Neural cell (in vitro differentiated cells): Measurements from ENCODE around the gene RBM38. TPM values are rescaled to one million over a fixed set of nuclear protein-coding genes. Genes with fewer than 3 reads are reported as not detected.
"Not testable (repeated sequence)": the region's sequence is repeated elsewhere in the genome, so short reads cannot be mapped to it uniquely, and the experiment has no call there.

Source experiments
- H2AFZ ChIP-seq: fragments of 200-600, 300-800 bp; sonication (generic), shearing (Covaris generic); 2 replicates; pipeline ENCODE4 v1.6.0; 2014; ENCODE audit warnings: low read depth, mild to moderate bottlenecking, antibody characterized with exemption, low read length, moderate library complexity
- H3F3A ChIP-seq: fragments of 200-600 bp; shearing (Covaris generic); 2 replicates; pipeline ENCODE4 v1.6.1; 2016; ENCODE audit warnings: mild to moderate bottlenecking, moderate library complexity, mixed read lengths, antibody characterized with exemption, low read length; ENCODE audit not compliant: insufficient read depth, poor library complexity, severe bottlenecking
- H3K27ac ChIP-seq: fragments of 200-600, 300-800 bp; sonication (generic), shearing (Covaris generic); 2 replicates; pipeline ENCODE4 v1.5.1; 2014; ENCODE audit warnings: mild to moderate bottlenecking, low read length, moderate library complexity
- H3K27me3 ChIP-seq: fragments of 300-800, 200-600 bp; sonication (generic), shearing (Covaris generic); 2 replicates; pipeline ENCODE4 v1.6.0; 2014; ENCODE audit warnings: mild to moderate bottlenecking, low read depth, low read length, moderate library complexity; ENCODE audit not compliant: insufficient read depth
- H3K36me3 ChIP-seq: fragments of 300-800, 200-600 bp; sonication (generic), shearing (Covaris generic); 2 replicates; pipeline ENCODE4 v1.5.1; 2014; ENCODE audit warnings: mild to moderate bottlenecking, antibody characterized with exemption, low read length, moderate library complexity; ENCODE audit not compliant: insufficient read depth
- H3K4me2 ChIP-seq: fragments of 300-800, 200-600 bp; sonication (generic), shearing (Covaris generic); 2 replicates; pipeline ENCODE4 v1.6.0; 2014; ENCODE audit warnings: mild to moderate bottlenecking, low read length
- H3K4me3 ChIP-seq: fragments of 300-800, 200-600 bp; sonication (generic), shearing (Covaris generic); 2 replicates; pipeline ENCODE4 v1.5.1; 2014; ENCODE audit warnings: mild to moderate bottlenecking, low read length, moderate library complexity
- H3K79me2 ChIP-seq: fragments of 200-600 bp; shearing (Covaris generic); replicated peaks from 2 replicates; pipeline ENCODE4 v1.6.0; 2014; ENCODE audit warnings: mild to moderate bottlenecking, low read length, moderate library complexity; ENCODE audit not compliant: insufficient read depth
- H3K9ac ChIP-seq: fragments of 300-800, 200-600 bp; sonication (generic), shearing (Covaris generic); 2 replicates; pipeline ENCODE4 v1.6.1; 2016; ENCODE audit warnings: mild to moderate bottlenecking, low read length, mixed read lengths
- H3K9me2 ChIP-seq: fragments of 200-600 bp; shearing (Covaris generic); 2 replicates; pipeline ENCODE4 v1.6.1; 2016; ENCODE audit warnings: mild to moderate bottlenecking, low read length, mixed read lengths; ENCODE audit not compliant: insufficient read depth
- H3K9me3 ChIP-seq: fragments of 200-600, 300-800 bp; sonication (generic), shearing (Covaris generic); 2 replicates; pipeline ENCODE4 v1.6.1; 2016; ENCODE audit warnings: mild to moderate bottlenecking, mixed run types, low read length, moderate library complexity, mixed read lengths
- H4K20me1 ChIP-seq: fragments of 200-600 bp; shearing (Covaris generic); 2 replicates; pipeline ENCODE4 v1.6.1; 2016; ENCODE audit warnings: mild to moderate bottlenecking, mixed run types; ENCODE audit not compliant: insufficient read depth
- EP300 ChIP-seq: fragments of 450-650 bp; conservative IDR thresholded peaks from 2 replicates; pipeline ENCODE4 v1.6.1; 2014; ENCODE audit warnings: antibody characterized with exemption, mild to moderate bottlenecking, moderate library complexity; ENCODE audit not compliant: poor library complexity, severe bottlenecking
- EZH2 ChIP-seq: fragments of 200-600, 300-800 bp; shearing (Covaris generic), sonication (generic); IDR thresholded peaks from 2 replicates; pipeline ENCODE4 v1.6.1; 2014; ENCODE audit warnings: antibody characterized with exemption, low read length, borderline replicate concordance, mild to moderate bottlenecking; ENCODE audit not compliant: insufficient read depth, poor library complexity, severe bottlenecking
- MXI1 ChIP-seq: fragments of 450-650 bp; conservative IDR thresholded peaks from 2 replicates; pipeline ENCODE4 v1.6.1; 2014; ENCODE audit warnings: antibody characterized with exemption, mild to moderate bottlenecking; ENCODE audit not compliant: poor library complexity, severe bottlenecking
- POLR2AphosphoS5 ChIP-seq: IDR thresholded peaks from 2 replicates; pipeline ENCODE4 v1.6.1; 2012
- RAD21 ChIP-seq: fragments of 450-650 bp; conservative IDR thresholded peaks from 2 replicates; pipeline ENCODE4 v1.6.1; 2014; ENCODE audit warnings: antibody characterized with exemption, mild to moderate bottlenecking, moderate library complexity
- SMC3 ChIP-seq: fragments of 450-650 bp; conservative IDR thresholded peaks from 2 replicates; pipeline ENCODE4 v1.6.1; 2014; ENCODE audit warnings: antibody characterized with exemption, mild to moderate bottlenecking, moderate library complexity; ENCODE audit not compliant: poor library complexity
- TAF1 ChIP-seq: IDR thresholded peaks from 2 replicates; pipeline ENCODE4 v1.6.1; 2012; ENCODE audit warnings: low read depth
- polyA plus RNA-seq: library from polyadenylated mRNA; depleted of rRNA; stranded (reverse); fragments of >200 nt; gene quantifications from 2 replicates; pipeline ENCODE4 v1.2.3, GENCODE V29; 2014
- TF ChIP-seq, protein P1 (sequence below): IDR thresholded peaks from 2 replicates; pipeline ENCODE4 v1.6.1; 2012; ENCODE audit warnings: borderline replicate concordance
- TF ChIP-seq, protein P2 (sequence below): fragments of 450-650 bp; IDR thresholded peaks from 2 replicates; pipeline ENCODE4 v1.5.1; 2014; ENCODE audit warnings: antibody characterized with exemption, mild to moderate bottlenecking, moderate library complexity; ENCODE audit not compliant: poor library complexity, severe bottlenecking

Gene RBM38
- polyA plus RNA-seq, 1 donor from 2014 or later: 19.0 TPM

DNA sequence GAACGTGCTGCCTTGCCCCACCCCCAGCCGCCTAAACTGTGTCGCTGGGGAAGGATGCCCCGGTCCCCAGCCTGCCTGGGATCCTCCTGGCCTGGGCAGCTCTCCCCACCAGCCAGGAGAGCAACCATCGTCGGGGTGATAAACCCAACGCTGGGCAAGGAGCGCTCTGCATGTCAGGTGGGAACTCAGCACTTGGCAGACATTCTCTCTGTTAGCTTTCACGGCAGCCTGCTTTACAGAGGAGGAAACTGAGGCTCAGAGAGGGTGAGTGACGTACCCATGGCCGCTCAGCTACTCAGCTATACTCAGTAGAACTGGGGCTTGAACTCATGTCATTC is 37.9 kb downstream of the RBM38 start:
- Histone ChIP-seq H3K79me2 (no peaks in the 10 kb centered on the region), H3K9me3 (no peaks in the 10 kb centered on the region), H3K4me2 (no peak overlapping the region), H2AFZ (no peak overlapping the region), H3K9ac (no peak overlapping the region), H3K27me3 (no peaks in the 10 kb centered on the region), H3K9me2 (no peaks in the 10 kb centered on the region), H3F3A (no peaks in the 10 kb centered on the region), H3K36me3 (no peaks in the 10 kb centered on the region), H3K4me3 (no peak overlapping the region), H3K27ac (no peak overlapping the region), H4K20me1 (no peaks in the 10 kb centered on the region)
- TF ChIP-seq MXI1: no peak
- TF ChIP-seq, protein P1, sequence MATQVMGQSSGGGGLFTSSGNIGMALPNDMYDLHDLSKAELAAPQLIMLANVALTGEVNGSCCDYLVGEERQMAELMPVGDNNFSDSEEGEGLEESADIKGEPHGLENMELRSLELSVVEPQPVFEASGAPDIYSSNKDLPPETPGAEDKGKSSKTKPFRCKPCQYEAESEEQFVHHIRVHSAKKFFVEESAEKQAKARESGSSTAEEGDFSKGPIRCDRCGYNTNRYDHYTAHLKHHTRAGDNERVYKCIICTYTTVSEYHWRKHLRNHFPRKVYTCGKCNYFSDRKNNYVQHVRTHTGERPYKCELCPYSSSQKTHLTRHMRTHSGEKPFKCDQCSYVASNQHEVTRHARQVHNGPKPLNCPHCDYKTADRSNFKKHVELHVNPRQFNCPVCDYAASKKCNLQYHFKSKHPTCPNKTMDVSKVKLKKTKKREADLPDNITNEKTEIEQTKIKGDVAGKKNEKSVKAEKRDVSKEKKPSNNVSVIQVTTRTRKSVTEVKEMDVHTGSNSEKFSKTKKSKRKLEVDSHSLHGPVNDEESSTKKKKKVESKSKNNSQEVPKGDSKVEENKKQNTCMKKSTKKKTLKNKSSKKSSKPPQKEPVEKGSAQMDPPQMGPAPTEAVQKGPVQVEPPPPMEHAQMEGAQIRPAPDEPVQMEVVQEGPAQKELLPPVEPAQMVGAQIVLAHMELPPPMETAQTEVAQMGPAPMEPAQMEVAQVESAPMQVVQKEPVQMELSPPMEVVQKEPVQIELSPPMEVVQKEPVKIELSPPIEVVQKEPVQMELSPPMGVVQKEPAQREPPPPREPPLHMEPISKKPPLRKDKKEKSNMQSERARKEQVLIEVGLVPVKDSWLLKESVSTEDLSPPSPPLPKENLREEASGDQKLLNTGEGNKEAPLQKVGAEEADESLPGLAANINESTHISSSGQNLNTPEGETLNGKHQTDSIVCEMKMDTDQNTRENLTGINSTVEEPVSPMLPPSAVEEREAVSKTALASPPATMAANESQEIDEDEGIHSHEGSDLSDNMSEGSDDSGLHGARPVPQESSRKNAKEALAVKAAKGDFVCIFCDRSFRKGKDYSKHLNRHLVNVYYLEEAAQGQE: no peak
- no peak for TF ChIP-seq RAD21
- no peak for TF ChIP-seq POLR2AphosphoS5
- TF ChIP-seq SMC3: no peak
- no peak for TF ChIP-seq EZH2
- TF ChIP-seq, protein P2, sequence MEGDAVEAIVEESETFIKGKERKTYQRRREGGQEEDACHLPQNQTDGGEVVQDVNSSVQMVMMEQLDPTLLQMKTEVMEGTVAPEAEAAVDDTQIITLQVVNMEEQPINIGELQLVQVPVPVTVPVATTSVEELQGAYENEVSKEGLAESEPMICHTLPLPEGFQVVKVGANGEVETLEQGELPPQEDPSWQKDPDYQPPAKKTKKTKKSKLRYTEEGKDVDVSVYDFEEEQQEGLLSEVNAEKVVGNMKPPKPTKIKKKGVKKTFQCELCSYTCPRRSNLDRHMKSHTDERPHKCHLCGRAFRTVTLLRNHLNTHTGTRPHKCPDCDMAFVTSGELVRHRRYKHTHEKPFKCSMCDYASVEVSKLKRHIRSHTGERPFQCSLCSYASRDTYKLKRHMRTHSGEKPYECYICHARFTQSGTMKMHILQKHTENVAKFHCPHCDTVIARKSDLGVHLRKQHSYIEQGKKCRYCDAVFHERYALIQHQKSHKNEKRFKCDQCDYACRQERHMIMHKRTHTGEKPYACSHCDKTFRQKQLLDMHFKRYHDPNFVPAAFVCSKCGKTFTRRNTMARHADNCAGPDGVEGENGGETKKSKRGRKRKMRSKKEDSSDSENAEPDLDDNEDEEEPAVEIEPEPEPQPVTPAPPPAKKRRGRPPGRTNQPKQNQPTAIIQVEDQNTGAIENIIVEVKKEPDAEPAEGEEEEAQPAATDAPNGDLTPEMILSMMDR: no peak
- no peak for TF ChIP-seq EP300
- TF ChIP-seq TAF1: no peak

DNA sequence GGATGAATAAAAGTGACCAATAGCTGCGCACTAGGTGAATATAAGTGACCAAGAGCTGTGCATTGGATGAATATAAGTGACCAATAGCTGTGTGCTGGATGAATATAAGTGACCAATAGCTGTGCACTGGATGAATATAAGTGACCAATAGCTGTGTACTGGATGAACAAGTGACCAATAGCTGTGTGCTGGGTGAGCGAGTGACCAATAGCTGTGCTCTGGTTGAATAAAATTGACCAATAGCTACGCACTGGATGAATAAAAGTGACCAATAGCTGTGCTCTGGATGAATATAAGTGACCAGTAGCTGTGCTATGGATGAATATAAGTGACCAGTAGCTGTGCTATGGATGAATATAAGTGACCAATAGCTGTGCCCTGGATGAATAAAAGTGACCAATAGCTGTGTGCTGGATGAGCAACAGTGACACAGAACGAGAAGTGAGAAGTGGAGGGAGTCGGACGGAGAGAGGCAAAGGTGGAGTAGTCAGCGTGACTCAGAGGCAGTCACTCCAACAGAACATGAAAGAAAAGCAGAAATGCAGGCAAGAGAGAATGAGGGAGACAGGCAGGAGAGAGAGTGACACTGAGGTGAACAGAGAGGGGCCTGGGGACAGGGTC is 38.5 kb downstream of the RBM38 start:
- Histone ChIP-seq H4K20me1 (no peaks in the 10 kb centered on the region), H2AFZ (no peak overlapping the region), H3K9me3 (no peaks in the 10 kb centered on the region), H3K27me3 (no peaks in the 10 kb centered on the region), H3K27ac (no peak overlapping the region), H3K36me3 (no peaks in the 10 kb centered on the region), H3K9ac (no peak overlapping the region), H3F3A (no peaks in the 10 kb centered on the region), H3K9me2 (no peaks in the 10 kb centered on the region), H3K4me2 (no peak overlapping the region), H3K79me2 (no peaks in the 10 kb centered on the region), H3K4me3 (no peak overlapping the region)
- TF ChIP-seq EP300 (no peak), POLR2AphosphoS5 (no peak), MXI1 (no peak), RAD21 (no peak)
- TF ChIP-seq, protein P1: no peak
- TF ChIP-seq, protein P2: no peak

DNA sequence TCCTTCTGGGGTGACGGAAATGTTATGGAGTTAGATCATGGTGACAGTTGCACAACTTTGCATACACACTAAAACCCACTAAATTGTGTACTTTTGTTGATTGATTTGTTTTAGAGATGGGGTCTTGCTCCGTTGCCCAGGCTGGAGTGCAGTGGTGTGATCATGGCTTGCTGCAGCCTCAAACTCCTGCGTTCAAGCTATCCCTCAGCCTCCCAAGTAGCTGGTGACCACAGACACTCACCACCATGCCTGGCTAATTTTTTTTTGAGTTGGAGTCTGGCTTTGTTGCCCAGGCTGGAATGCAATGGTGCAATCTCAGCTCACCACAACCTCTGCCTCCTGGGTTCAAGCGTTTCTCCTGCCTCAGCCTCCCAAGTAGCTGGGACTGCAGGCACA is 39.0 kb downstream of the RBM38 start:
- H3K27ac ChIP-seq, H3K79me2 ChIP-seq, H3K4me3 ChIP-seq, H3K9me2 ChIP-seq, H3K9me3 ChIP-seq, H3K4me2 ChIP-seq, H4K20me1 ChIP-seq, H3F3A ChIP-seq, H3K36me3 ChIP-seq, H3K9ac ChIP-seq, H2AFZ ChIP-seq, H3K27me3 ChIP-seq: not testable (repeated sequence)
